Measurements from ENCODE around the gene CDH2. TPM values are rescaled to one million over a fixed set of nuclear protein-coding genes. Genes with fewer than 3 reads are reported as not detected.

Gene CDH2
- polyA plus RNA-seq, 1 donor (not counting 4 experiments of a cell fraction or from before 2014, with no cell fraction given) = 0.46 TPM

DNA sequence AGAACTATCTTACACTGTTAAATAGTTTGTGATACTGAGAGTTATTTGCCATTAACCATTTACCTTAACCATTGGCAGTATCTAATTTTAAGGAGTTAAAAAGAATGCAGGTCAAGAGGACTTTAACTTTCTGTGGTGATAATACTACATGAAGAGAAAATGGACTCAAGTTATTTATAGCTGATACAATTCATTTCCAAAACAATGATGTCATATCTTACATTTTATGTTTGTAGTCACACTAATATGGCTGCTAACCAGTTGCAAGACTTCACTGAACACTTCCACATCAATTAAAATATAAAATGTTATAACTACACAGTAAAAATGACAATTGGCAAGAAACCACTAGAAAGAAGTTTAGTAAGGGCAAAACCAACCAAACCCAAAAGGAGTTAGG is 77.7 kb downstream of the CDH2 start:
- H3K79me2 ChIP-seq (ENCODE audit: control insufficient read depth, insufficient read depth, low read length) = no peaks in the 10 kb centered on the region
- no peak overlapping the region for H3K4me2 ChIP-seq (ENCODE audit: control insufficient read depth, extremely low read depth, insufficient read depth, low read depth, low read length)
- TF ChIP-seq EZH2 (IDR thresholded peaks at IDR 0.05; ENCODE audit: low read length) = no peak
- TF ChIP-seq, protein P1, sequence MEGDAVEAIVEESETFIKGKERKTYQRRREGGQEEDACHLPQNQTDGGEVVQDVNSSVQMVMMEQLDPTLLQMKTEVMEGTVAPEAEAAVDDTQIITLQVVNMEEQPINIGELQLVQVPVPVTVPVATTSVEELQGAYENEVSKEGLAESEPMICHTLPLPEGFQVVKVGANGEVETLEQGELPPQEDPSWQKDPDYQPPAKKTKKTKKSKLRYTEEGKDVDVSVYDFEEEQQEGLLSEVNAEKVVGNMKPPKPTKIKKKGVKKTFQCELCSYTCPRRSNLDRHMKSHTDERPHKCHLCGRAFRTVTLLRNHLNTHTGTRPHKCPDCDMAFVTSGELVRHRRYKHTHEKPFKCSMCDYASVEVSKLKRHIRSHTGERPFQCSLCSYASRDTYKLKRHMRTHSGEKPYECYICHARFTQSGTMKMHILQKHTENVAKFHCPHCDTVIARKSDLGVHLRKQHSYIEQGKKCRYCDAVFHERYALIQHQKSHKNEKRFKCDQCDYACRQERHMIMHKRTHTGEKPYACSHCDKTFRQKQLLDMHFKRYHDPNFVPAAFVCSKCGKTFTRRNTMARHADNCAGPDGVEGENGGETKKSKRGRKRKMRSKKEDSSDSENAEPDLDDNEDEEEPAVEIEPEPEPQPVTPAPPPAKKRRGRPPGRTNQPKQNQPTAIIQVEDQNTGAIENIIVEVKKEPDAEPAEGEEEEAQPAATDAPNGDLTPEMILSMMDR (optimal IDR thresholded peaks at IDR 0.05 in 1 of 3, IDR thresholded peaks at IDR 0.05 in 1 of 3, conservative IDR thresholded peaks at IDR 0.05 in 1 of 3; ENCODE audit: extremely low read depth in 1 of 3, insufficient read depth in 2 of 3, low read length in 3 of 3) = no peak
- no peaks in the 10 kb centered on the region for H3K9me1 ChIP-seq (ENCODE audit: control insufficient read depth, extremely low read depth, insufficient read depth, low read length)
- no peak overlapping the region for H3K4me3 ChIP-seq (ENCODE audit: control insufficient read depth in 2 of 3, extremely low read depth in 1 of 3, insufficient read depth in 2 of 3, low read depth in 1 of 3, low read length in 3 of 3)
- H3K9ac ChIP-seq (ENCODE audit: control insufficient read depth, extremely low read depth, insufficient read depth, low read length) = no peak overlapping the region
- dilution Hi-C loops (cut with MboI; ENCODE audit: extremely low pct_ligation_motif_present, low sequenced_read_pairs) = no loop called here
- H3K27me3 ChIP-seq (ENCODE audit: control insufficient read depth, extremely low read depth, insufficient read depth, low read length) = no peaks in the 10 kb centered on the region
- no peak for DNase-seq (ENCODE audit: low read depth, low spot score)
- no peak overlapping the region for H2AFZ ChIP-seq (ENCODE audit: control insufficient read depth, low read length)
- no peaks in the 10 kb centered on the region for H3K9me3 ChIP-seq (ENCODE audit: control insufficient read depth, low read depth, low read length)
- H3K36me3 ChIP-seq (ENCODE audit: control insufficient read depth in 2 of 2, extremely low read depth in 1 of 2, insufficient read depth in 2 of 2, low read length in 2 of 2) = no peaks in the 10 kb centered on the region
- no peak for FAIRE-seq
- H4K20me1 ChIP-seq (ENCODE audit: control insufficient read depth, extremely low read depth, insufficient read depth, low read length) = no peaks in the 10 kb centered on the region
- H3K27ac ChIP-seq (ENCODE audit: control insufficient read depth, insufficient read depth, low read length) = no peak overlapping the region
- H3K4me1 ChIP-seq (ENCODE audit: control insufficient read depth, extremely low read depth, insufficient read depth, low read length) = no peaks in the 10 kb centered on the region

DNA sequence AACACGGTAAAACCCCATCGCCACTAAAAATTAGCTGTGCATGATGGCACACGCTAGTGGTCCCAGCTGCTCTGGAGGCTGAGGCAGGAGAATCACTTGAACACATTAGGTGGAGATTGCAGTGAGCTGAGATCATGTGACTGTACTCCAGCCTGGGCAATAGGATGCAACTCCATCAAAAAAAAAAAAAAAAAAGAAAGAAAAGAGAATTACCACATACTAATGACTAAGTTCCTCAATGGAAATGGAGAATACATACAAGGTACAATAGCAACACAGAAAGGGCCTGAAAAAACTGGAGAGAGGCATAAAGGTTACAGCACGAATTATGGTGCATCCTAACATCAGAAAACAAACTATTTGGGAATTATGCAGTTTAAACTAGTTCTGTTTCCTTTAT is 81.3 kb downstream of the CDH2 start:
- no peaks in the 10 kb centered on the region for H3K9me1 ChIP-seq (ENCODE audit: control insufficient read depth, extremely low read depth, insufficient read depth, low read length)
- H3K9ac ChIP-seq (ENCODE audit: control insufficient read depth, extremely low read depth, insufficient read depth, low read length) = no peak overlapping the region
- no peak overlapping the region for H3K4me3 ChIP-seq (ENCODE audit: control insufficient read depth in 2 of 3, extremely low read depth in 1 of 3, insufficient read depth in 2 of 3, low read depth in 1 of 3, low read length in 3 of 3)
- no peak for DNase-seq (ENCODE audit: low read depth, low spot score)
- no peaks in the 10 kb centered on the region for H4K20me1 ChIP-seq (ENCODE audit: control insufficient read depth, extremely low read depth, insufficient read depth, low read length)
- no peak overlapping the region for H3K4me2 ChIP-seq (ENCODE audit: control insufficient read depth, extremely low read depth, insufficient read depth, low read depth, low read length)
- H3K27ac ChIP-seq (ENCODE audit: control insufficient read depth, insufficient read depth, low read length) = no peak overlapping the region
- H3K27me3 ChIP-seq (ENCODE audit: control insufficient read depth, extremely low read depth, insufficient read depth, low read length) = no peaks in the 10 kb centered on the region
- no peaks in the 10 kb centered on the region for H3K9me3 ChIP-seq (ENCODE audit: control insufficient read depth, low read depth, low read length)
- no peaks in the 10 kb centered on the region for H3K4me1 ChIP-seq (ENCODE audit: control insufficient read depth, extremely low read depth, insufficient read depth, low read length)
- H3K79me2 ChIP-seq (ENCODE audit: control insufficient read depth, insufficient read depth, low read length) = no peaks in the 10 kb centered on the region
- no peak for FAIRE-seq
- no peaks in the 10 kb centered on the region for H3K36me3 ChIP-seq (ENCODE audit: control insufficient read depth in 2 of 2, extremely low read depth in 1 of 2, insufficient read depth in 2 of 2, low read length in 2 of 2)
- no peak for TF ChIP-seq EZH2 (IDR thresholded peaks at IDR 0.05; ENCODE audit: low read length)
- TF ChIP-seq, protein P1 (optimal IDR thresholded peaks at IDR 0.05 in 1 of 3, IDR thresholded peaks at IDR 0.05 in 1 of 3, conservative IDR thresholded peaks at IDR 0.05 in 1 of 3; ENCODE audit: extremely low read depth in 1 of 3, insufficient read depth in 2 of 3, low read length in 3 of 3) = no peak
- no peak overlapping the region for H2AFZ ChIP-seq (ENCODE audit: control insufficient read depth, low read length)
- dilution Hi-C loops (cut with MboI; ENCODE audit: extremely low pct_ligation_motif_present, low sequenced_read_pairs) = no loop called here

Data from keratinocyte (primary cell).